Ovary (tissue), 3 donors: ENCODE data around the gene UNC5C.

Source experiments
- POLR2A ChIP-seq: fragments of 450-650 bp; IDR thresholded peaks from one replicate; pipeline ENCODE4 v1.6.1; 2017; ENCODE audit warnings: antibody characterized with exemption, mild to moderate bottlenecking, moderate library complexity
- TF ChIP-seq, protein P1 (sequence below), 3 donors: fragments of 450-650 bp in 2 of 3; fragments of 200-600 bp in 1 of 3; IDR thresholded peaks; one replicate each; pipeline versions ENCODE4 v1.5.1 to v1.8.0; 2016 to 2022; ENCODE audit warnings: antibody characterized with exemption in 3 of 3, mild to moderate bottlenecking in 1 of 3
- donor health status: DM: no; HTN: no; CAD: no.

- TF ChIP-seq, protein P1, sequence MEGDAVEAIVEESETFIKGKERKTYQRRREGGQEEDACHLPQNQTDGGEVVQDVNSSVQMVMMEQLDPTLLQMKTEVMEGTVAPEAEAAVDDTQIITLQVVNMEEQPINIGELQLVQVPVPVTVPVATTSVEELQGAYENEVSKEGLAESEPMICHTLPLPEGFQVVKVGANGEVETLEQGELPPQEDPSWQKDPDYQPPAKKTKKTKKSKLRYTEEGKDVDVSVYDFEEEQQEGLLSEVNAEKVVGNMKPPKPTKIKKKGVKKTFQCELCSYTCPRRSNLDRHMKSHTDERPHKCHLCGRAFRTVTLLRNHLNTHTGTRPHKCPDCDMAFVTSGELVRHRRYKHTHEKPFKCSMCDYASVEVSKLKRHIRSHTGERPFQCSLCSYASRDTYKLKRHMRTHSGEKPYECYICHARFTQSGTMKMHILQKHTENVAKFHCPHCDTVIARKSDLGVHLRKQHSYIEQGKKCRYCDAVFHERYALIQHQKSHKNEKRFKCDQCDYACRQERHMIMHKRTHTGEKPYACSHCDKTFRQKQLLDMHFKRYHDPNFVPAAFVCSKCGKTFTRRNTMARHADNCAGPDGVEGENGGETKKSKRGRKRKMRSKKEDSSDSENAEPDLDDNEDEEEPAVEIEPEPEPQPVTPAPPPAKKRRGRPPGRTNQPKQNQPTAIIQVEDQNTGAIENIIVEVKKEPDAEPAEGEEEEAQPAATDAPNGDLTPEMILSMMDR (IDR thresholded peaks at IDR 0.05), result no peak
- no peak for TF ChIP-seq POLR2A
Measured at GRCh38 chr4:95304898-95305297, 243.9 kb downstream of the UNC5C start.
